HepG2 (cell line): ENCODE data around the gene DKKL1. TPM values are rescaled to one million over a fixed set of nuclear protein-coding genes. Genes with fewer than 3 reads are reported as not detected.

Experiments used
- ATAC-seq: fragments of 200-7000 bp; cut with Tn5 transposase; 3 replicates; pipeline ENCODE4 v1.9.1; 2020; ENCODE audit warnings: mild to moderate bottlenecking, moderate library complexity
- BruUV-seq: library from RNA; stranded (reverse); fragments of 400-500 nt; replicated peaks from 2 replicates; lab custom pipeline; 2021; lab: Mats Ljungman, UMichigan
- CTCF ChIA-PET: fragments of 300-600 bp; formaldehyde crosslinking; extraction: SDS; loops from one replicate; lab custom pipeline; 2021; ENCODE audit warnings: low total read pairs, inconsistent platforms, low intra/inter-chr PET ratio; lab: Yijun Ruan, JAX
- POLR2A ChIA-PET: fragments of 350-600 bp; sonication (Branson Sonifier 250); formaldehyde crosslinking; loops from one replicate; lab custom pipeline; 2020; ENCODE audit warnings: antibody characterized with exemption, inconsistent platforms; lab: Yijun Ruan, JAX
- DNase-seq: peaks from one replicate; pipeline ENCODE4 v3.0.0-alpha.2; 2015; ENCODE audit warnings: low spot score
- FAIRE-seq: peaks from 3 replicates; lab custom pipeline; 2011; peaks lifted over from hg19 to GRCh38; lab: Jason Lieb, UNC
- H2AFZ ChIP-seq: one replicate; pipeline ENCODE4 v1.6.1; 2011; ENCODE audit warnings: low read length, inconsistent platforms
- H3K27ac ChIP-seq: fragments of 300-600 bp; 3 replicates; pipeline ENCODE4 v1.8.0; 2011; ENCODE audit warnings: mixed run types, mild to moderate bottlenecking, mixed read lengths, low read length, inconsistent platforms; ENCODE audit not compliant: insufficient read depth; ENCODE audit errors: extremely low read length
- H3K27me3 ChIP-seq, 2 experiments: fragments of 200-600 bp in 1 of 2; 2 replicates in 1 of 2; 3 replicates in 1 of 2; pipeline versions ENCODE4 v1.6.0 to v1.8.0; 2011; ENCODE audit warnings: low read length in 2 of 2, mild to moderate bottlenecking in 2 of 2, moderate library complexity in 2 of 2, inconsistent platforms in 1 of 2; ENCODE audit not compliant: insufficient read depth in 2 of 2, control insufficient read depth in 1 of 2
- H3K36me3 ChIP-seq, 2 experiments: fragments of 200-600 bp in 1 of 2; replicated peaks in 1 of 2; 2 replicates in 1 of 2; 3 replicates in 1 of 2; pipeline versions ENCODE4 v1.5.1 to v1.8.0; 2011; ENCODE audit warnings: low read length in 2 of 2, inconsistent platforms in 1 of 2; ENCODE audit not compliant: insufficient read depth in 2 of 2, control insufficient read depth in 1 of 2
- H3K4me1 ChIP-seq: 2 replicates; pipeline ENCODE4 v1.5.1; 2012; ENCODE audit warnings: low read length, inconsistent platforms; ENCODE audit not compliant: insufficient read depth
- H3K4me2 ChIP-seq: 2 replicates; pipeline ENCODE4 v1.6.0; 2011; ENCODE audit warnings: low read depth, low read length, inconsistent platforms
- H3K4me3 ChIP-seq, 3 experiments: fragments of 200-600 bp in 1 of 3; sonication (generic), shearing (Covaris generic) in 1 of 3; replicated peaks in 1 of 3; 2 replicates each; pipeline ENCODE4 v1.5.1; 2011 to 2016; ENCODE audit warnings: low read length in 3 of 3, inconsistent platforms in 2 of 3, low read depth in 2 of 3, mild to moderate bottlenecking in 2 of 3, control low read depth in 1 of 3, mixed read lengths in 1 of 3; ENCODE audit not compliant: insufficient read depth in 1 of 3
- H3K79me2 ChIP-seq: one replicate; pipeline ENCODE4 v1.6.1; 2011; ENCODE audit warnings: low read length, inconsistent platforms; ENCODE audit not compliant: insufficient read depth
- H3K9ac ChIP-seq: 2 replicates; pipeline ENCODE4 v1.6.0; 2011; ENCODE audit warnings: mild to moderate bottlenecking, low read depth, low read length, inconsistent platforms; ENCODE audit not compliant: insufficient read depth
- H3K9me3 ChIP-seq: 2 replicates; pipeline ENCODE4 v1.5.1; 2012; ENCODE audit warnings: mild to moderate bottlenecking, low read length
- H4K20me1 ChIP-seq: 2 replicates; pipeline ENCODE4 v1.6.0; 2011; ENCODE audit warnings: inconsistent platforms, mild to moderate bottlenecking, low read length, moderate library complexity; ENCODE audit not compliant: insufficient read depth
- CTCF ChIP-seq: sonication (generic); formaldehyde crosslinking; IDR thresholded peaks from 2 replicates; pipeline ENCODE4 v1.5.0; 2020; ENCODE audit warnings: mild to moderate bottlenecking, missing genetic modification reagents, moderate library complexity
- POLR2A ChIP-seq, 2 experiments: IDR thresholded peaks; 2 replicates each; pipeline ENCODE4 v1.6.1; 2011; ENCODE audit warnings: low read depth in 2 of 2, low read length in 2 of 2, mild to moderate bottlenecking in 1 of 2, moderate library complexity in 1 of 2; ENCODE audit not compliant: insufficient read depth in 1 of 2
- ZNF552 ChIP-seq: sonication (generic); formaldehyde crosslinking; IDR thresholded peaks from 2 replicates; pipeline ENCODE4 v1.9.0; 2022; ENCODE audit warnings: missing genetic modification reagents, mild to moderate bottlenecking, borderline replicate concordance
- ZNF772 ChIP-seq: sonication (generic); formaldehyde crosslinking; IDR thresholded peaks from 2 replicates; pipeline ENCODE4 v1.5.0; 2020; ENCODE audit warnings: mild to moderate bottlenecking, missing genetic modification reagents
- ZSCAN22 ChIP-seq: sonication (generic); formaldehyde crosslinking; IDR thresholded peaks from 2 replicates; pipeline ENCODE4 v1.4.0; 2020; ENCODE audit warnings: mild to moderate bottlenecking, missing genetic modification reagents
- WGBS: methylation state at CpG from one replicate; pipeline ENCODE4 v1.1.6; 2017; ENCODE audit warnings: low lambda C conversion rate; 5-methylcytosine and 5-hydroxymethylcytosine counted together
- in situ Hi-C: cut with HindIII; loops from 2 replicates; pipeline ENCODE4 v1.10.0; 2017; ENCODE audit warnings: low pct_unique_long_range_greater_than_20kb; ENCODE audit not compliant: extremely low pct_ligation_motif_present
- intact Hi-C: fragments of 100-400 bp; cut with micrococcal nuclease; formaldehyde crosslinking; loops from one replicate; pipeline ENCODE4 v1.10.0; 2022; ENCODE audit not compliant: unreplicated experiment
- polyA plus RNA-seq, 8 experiments: library from polyadenylated mRNA; depleted of rRNA in 3 of 8; stranded (reverse) in 7 of 8; unstranded in 1 of 8; fragments of >200 nt; fragmentation: Illumina TruSeq in 4 of 8; extraction: Trizol in 4 of 8; gene quantifications; 2 replicates each; pipeline versions ENCODE4 v1.2.1 to v1.2.3, GENCODE V29; 2011 to 2016; ENCODE audit warnings: low read depth in 4 of 8, missing spikeins in 1 of 8, mixed read lengths in 1 of 8; ENCODE audit not compliant: insufficient read depth in 1 of 8
- total RNA-seq, 5 experiments: library from RNA; depleted of rRNA; stranded (reverse); fragments of >200 nt; fragmentation: Illumina TruSeq; extraction: Trizol; gene quantifications; 2 replicates each; pipeline ENCODE4 v1.2.3, GENCODE V29; 2016; ENCODE audit warnings: low read depth in 1 of 5
- TF ChIP-seq, protein P1 (sequence below): fragments of 450-650 bp; IDR thresholded peaks from 2 replicates; pipeline ENCODE4 v1.6.1; 2016
- TF ChIP-seq, protein P2 (sequence below): sonication (generic); formaldehyde crosslinking; IDR thresholded peaks from 2 replicates; pipeline ENCODE4 v1.5.0; 2020; ENCODE audit warnings: missing genetic modification reagents

The DKKL1 gene
- total and polyA plus RNA-seq, 2 of the 13 experiments (the other 11 are each of a cell fraction or from before 2014, with no cell fraction given): 0.30 to 0.31 TPM

DNA sequence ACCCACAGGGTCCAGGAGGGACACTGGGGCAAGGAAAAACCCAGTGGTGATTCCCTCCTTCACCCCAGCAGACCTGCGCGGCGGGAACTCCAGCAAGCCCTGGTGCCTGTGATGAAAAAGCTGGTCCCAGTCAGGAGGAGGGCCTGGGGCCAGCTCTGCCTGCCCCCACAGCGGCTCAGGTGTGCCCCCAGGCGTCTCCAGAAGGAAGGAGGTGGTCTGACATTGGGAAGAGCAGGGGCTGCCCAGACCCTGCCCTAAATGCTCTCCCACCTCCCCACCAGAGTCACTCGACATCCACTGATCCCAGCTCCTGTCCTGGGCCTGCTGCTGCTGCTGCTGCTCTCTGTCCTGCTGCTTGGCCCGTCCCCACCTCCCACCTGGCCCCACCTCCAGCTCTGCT is 53.4 kb downstream of the DKKL1 start:
- in situ Hi-C loops: no loop called here
- H3K79me2 ChIP-seq: no peaks in the 10 kb centered on the region
- no peak overlapping the region for H3K4me2 ChIP-seq
- TF ChIP-seq ZNF772 (no peak), CTCF (peak; percentile 6; the same call in 1 of the 2 replicates)
- TF ChIP-seq, all 625 proteins: peak for 1
- 0% methylated on average over 4 of the region's 7 CpGs for WGBS
- no peak overlapping the region for H2AFZ ChIP-seq
- ATAC-seq: no peak
- H3K27ac ChIP-seq: no peak overlapping the region
- no peaks in the 10 kb centered on the region for H3K9me3 ChIP-seq
- no peak for DNase-seq
- H4K20me1 ChIP-seq: no peaks in the 10 kb centered on the region
- no peak overlapping the region for H3K4me3 ChIP-seq
- ChIA-PET POLR2A (no interaction called here), CTCF (no interaction called here)
- intact Hi-C loops: no loop called here
- no peak for FAIRE-seq
- H3K9ac ChIP-seq: no peak overlapping the region
- H3K4me1 ChIP-seq: no peaks in the 10 kb centered on the region
- no TSS peak for BruUV-seq
- no peaks in the 10 kb centered on the region for H3K36me3 ChIP-seq
- H3K27me3 ChIP-seq: peaks cover 16 to 87% of the 10 kb centered on the region in 2 experiments; a peak in 4 of 5 replicates

GRCh38 chr19:49418511-49418910 is 54.8 kb downstream of the DKKL1 start:
- WGBS: 4% methylated on average over 4 of the region's 5 CpGs
- CTCF ChIA-PET: no interaction called here
- Histone ChIP-seq H2AFZ (no peak overlapping the region), H3K9ac (no peak overlapping the region), H3K4me2 (no peak overlapping the region), H3K9me3 (no peaks in the 10 kb centered on the region), H3K36me3 (no peaks in the 10 kb centered on the region), H3K27ac (no peak overlapping the region), H4K20me1 (no peaks in the 10 kb centered on the region), H3K27me3 (peaks cover 14 to 87% of the 10 kb centered on the region in 2 experiments; a peak in 4 of 5 replicates), H3K79me2 (no peaks in the 10 kb centered on the region), H3K4me1 (no peaks in the 10 kb centered on the region), H3K4me3 (no peak overlapping the region)
- TF ChIP-seq, protein P1, sequence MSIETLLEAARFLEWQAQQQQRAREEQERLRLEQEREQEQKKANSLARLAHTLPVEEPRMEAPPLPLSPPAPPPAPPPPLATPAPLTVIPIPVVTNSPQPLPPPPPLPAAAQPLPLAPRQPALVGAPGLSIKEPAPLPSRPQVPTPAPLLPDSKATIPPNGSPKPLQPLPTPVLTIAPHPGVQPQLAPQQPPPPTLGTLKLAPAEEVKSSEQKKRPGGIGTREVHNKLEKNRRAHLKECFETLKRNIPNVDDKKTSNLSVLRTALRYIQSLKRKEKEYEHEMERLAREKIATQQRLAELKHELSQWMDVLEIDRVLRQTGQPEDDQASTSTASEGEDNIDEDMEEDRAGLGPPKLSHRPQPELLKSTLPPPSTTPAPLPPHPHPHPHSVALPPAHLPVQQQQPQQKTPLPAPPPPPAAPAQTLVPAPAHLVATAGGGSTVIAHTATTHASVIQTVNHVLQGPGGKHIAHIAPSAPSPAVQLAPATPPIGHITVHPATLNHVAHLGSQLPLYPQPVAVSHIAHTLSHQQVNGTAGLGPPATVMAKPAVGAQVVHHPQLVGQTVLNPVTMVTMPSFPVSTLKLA: peak; percentile 26; the same call in 1 of the 2 replicates
- TF ChIP-seq ZSCAN22 (CRISPR knock-in tag) (no peak), ZNF552 (CRISPR knock-in tag) (no peak), POLR2A (IDR thresholded peaks at IDR 0.05; ENCODE audit: insufficient read depth in 1 of 2, low read depth in 2 of 2, low read length in 2 of 2) (no peak)
- TF ChIP-seq, protein P2, sequence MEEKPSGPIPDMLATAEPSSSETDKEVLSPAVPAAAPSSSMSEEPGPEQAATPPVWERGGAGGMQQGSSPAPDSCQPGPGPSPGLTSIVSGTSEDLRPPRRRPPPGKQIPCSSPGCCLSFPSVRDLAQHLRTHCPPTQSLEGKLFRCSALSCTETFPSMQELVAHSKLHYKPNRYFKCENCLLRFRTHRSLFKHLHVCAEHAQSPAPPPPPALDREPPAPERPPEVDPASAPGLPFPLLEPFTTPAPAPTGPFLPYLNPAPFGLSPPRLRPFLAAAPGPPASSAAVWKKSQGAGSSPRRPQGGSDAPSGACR (CRISPR knock-in tag): no peak
- no peak for ATAC-seq
- no TSS peak for BruUV-seq
- intact Hi-C loops (no loop called here), in situ Hi-C loops (no loop called here)
- FAIRE-seq: no peak
- no peak for DNase-seq
- POLR2A ChIA-PET: no interaction called here
